Natural killer cell (primary cell): Measurements from ENCODE around the gene VDAC2. TPM values are rescaled to one million over a fixed set of nuclear protein-coding genes. Genes with fewer than 3 reads are reported as not detected.

Experiments
- ATAC-seq, 3 donors: fragments of 150-1000 bp in 2 of 3; fragments of 200-7000 bp in 1 of 3; cut with Tn5 transposase; 1 replicate in 1 of 3; 2 replicates in 2 of 3; pipeline ENCODE4 v1.10.0; 2021; ENCODE audit warnings: mild to moderate bottlenecking in 2 of 3, moderate library complexity in 2 of 3
- DNase-seq, 2 donors: peaks; one replicate each; pipeline versions ENCODE4 v3.0.0 to v3.0.0-alpha.2; 2013 to 2021; ENCODE audit warnings: mixed read lengths in 1 of 2
- H3K27ac ChIP-seq: one replicate; pipeline ENCODE4 v1.5.1; 2013; ENCODE audit warnings: mild to moderate bottlenecking, low read length
- H3K27me3 ChIP-seq: one replicate; pipeline ENCODE4 v1.6.1; 2013; ENCODE audit warnings: low read length; ENCODE audit not compliant: control insufficient read depth, insufficient read depth
- H3K36me3 ChIP-seq: one replicate; pipeline ENCODE4 v1.6.1; 2013; ENCODE audit warnings: low read length; ENCODE audit not compliant: control insufficient read depth, insufficient read depth
- H3K4me1 ChIP-seq: one replicate; pipeline ENCODE4 v1.6.1; 2013; ENCODE audit warnings: low read length; ENCODE audit not compliant: control insufficient read depth, insufficient read depth
- H3K4me3 ChIP-seq: one replicate; pipeline ENCODE4 v1.5.1; 2013; ENCODE audit warnings: low read length
- H3K9me3 ChIP-seq: one replicate; pipeline ENCODE4 v1.6.1; 2013; ENCODE audit warnings: low read length; ENCODE audit not compliant: control insufficient read depth, insufficient read depth
- H3K27ac Mint-ChIP-seq, 2 donors: one replicate each; pipeline ENCODE4 v1.8.0; 2022; ENCODE audit warnings: mild to moderate bottlenecking in 2 of 2, mixed read lengths in 2 of 2, moderate library complexity in 1 of 2
- H3K27me3 Mint-ChIP-seq, 2 donors: one replicate each; pipeline ENCODE4 v1.8.0; 2022; ENCODE audit warnings: low read depth in 2 of 2, mixed read lengths in 2 of 2
- H3K36me3 Mint-ChIP-seq: one replicate; pipeline ENCODE4 v1.8.0; 2022; ENCODE audit warnings: mixed read lengths
- H3K4me1 Mint-ChIP-seq, 2 donors: one replicate each; pipeline ENCODE4 v1.8.0; 2022; ENCODE audit warnings: mixed read lengths in 2 of 2
- H3K4me3 Mint-ChIP-seq: one replicate; pipeline ENCODE4 v1.8.0; 2022; ENCODE audit warnings: mild to moderate bottlenecking, moderate library complexity, mixed read lengths
- H3K9me3 Mint-ChIP-seq, 2 donors: one replicate each; pipeline ENCODE4 v1.8.0; 2022; ENCODE audit warnings: mixed read lengths in 2 of 2
- WGBS: methylation state at CpG from one replicate; pipeline ENCODE4 v1.1.7; 2013; ENCODE audit warnings: missing lambda C conversion rate; ENCODE audit not compliant: insufficient coverage; 5-methylcytosine and 5-hydroxymethylcytosine counted together
- intact Hi-C: fragments of 100-400 bp; cut with micrococcal nuclease; formaldehyde crosslinking; loops from one replicate; pipeline ENCODE4 v1.14.2; 2022
- total RNA-seq, 4 donors: library from RNA; stranded (reverse); fragments of 120-200 nt in 1 of 4; gene quantifications; one replicate each; pipeline versions ENCODE4 v1.2.3 to v1.2.4, GENCODE V29; 2013 to 2022
- TF ChIP-seq, protein P1 (sequence below): fragments of 200-600 bp; IDR thresholded peaks from one replicate; pipeline ENCODE4 v1.8.0; 2022; ENCODE audit warnings: antibody characterized with exemption

VDAC2 gene
- total RNA-seq, 3 donors from 2014 or later (not counting 1 experiment from before 2014, with no cell fraction given): 110 to 124 (median 117) TPM

DNA sequence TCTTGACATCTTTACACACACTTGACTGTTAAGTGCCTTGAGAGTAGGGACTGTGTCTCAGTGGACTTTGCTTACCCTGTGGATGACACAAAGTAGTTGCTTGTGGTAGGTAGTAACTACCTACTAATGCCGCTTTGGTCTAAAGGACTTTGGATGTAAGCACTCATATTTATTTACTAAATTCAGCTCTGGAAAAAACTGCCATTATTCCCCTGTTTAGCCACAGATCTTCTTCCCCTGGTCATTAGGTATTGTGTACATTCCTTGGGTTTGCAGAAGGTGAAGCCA is 2.8 kb upstream of the VDAC2 start:
- no peaks in the 10 kb centered on the region for H3K27me3 Mint-ChIP-seq

DNA sequence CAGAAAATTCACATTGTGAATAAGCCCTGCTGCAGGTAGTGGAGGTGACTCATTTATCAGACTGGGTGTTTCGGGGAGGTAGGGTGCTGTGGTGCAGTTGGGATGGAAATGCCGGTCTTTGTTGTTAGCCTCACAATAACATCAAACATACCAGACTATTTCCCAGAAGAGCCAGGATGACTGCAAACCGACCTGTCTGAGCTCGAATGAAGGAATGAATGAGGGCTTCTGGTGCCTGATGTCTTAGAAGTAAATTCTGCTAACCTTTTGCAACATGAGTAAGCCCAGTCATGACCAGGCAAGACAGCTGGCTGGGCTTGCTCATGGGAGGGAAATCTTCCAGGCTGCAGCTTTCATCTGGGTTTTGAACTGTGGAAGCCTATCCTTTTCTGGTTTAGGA is 2.4 kb upstream of the VDAC2 start:
- ATAC-seq (no peak), DNase-seq (no peak)
- TF ChIP-seq, protein P1, sequence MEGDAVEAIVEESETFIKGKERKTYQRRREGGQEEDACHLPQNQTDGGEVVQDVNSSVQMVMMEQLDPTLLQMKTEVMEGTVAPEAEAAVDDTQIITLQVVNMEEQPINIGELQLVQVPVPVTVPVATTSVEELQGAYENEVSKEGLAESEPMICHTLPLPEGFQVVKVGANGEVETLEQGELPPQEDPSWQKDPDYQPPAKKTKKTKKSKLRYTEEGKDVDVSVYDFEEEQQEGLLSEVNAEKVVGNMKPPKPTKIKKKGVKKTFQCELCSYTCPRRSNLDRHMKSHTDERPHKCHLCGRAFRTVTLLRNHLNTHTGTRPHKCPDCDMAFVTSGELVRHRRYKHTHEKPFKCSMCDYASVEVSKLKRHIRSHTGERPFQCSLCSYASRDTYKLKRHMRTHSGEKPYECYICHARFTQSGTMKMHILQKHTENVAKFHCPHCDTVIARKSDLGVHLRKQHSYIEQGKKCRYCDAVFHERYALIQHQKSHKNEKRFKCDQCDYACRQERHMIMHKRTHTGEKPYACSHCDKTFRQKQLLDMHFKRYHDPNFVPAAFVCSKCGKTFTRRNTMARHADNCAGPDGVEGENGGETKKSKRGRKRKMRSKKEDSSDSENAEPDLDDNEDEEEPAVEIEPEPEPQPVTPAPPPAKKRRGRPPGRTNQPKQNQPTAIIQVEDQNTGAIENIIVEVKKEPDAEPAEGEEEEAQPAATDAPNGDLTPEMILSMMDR: no peak
- H3K27ac Mint-ChIP-seq: peak overlapping the region; percentile 31 to 56
- H3K27me3 ChIP-seq: no peaks in the 10 kb centered on the region
- peaks cover 9% of the 10 kb centered on the region for H3K36me3 ChIP-seq
- peaks cover 18% of the 10 kb centered on the region for H3K4me1 ChIP-seq
- no peaks in the 10 kb centered on the region for H3K9me3 ChIP-seq
- H3K9me3 Mint-ChIP-seq: no peaks in the 10 kb centered on the region
- no peak overlapping the region for H3K4me3 ChIP-seq
- H3K27ac ChIP-seq: no peak overlapping the region
- 91% methylated on average over 2 of the region's 4 CpGs for WGBS
- no peaks in the 10 kb centered on the region for H3K27me3 Mint-ChIP-seq
- peaks cover 16 to 24% of the 10 kb centered on the region in 2 donors for H3K4me1 Mint-ChIP-seq
- H3K36me3 Mint-ChIP-seq: no peaks in the 10 kb centered on the region
- H3K4me3 Mint-ChIP-seq: peak overlapping the region; percentile 49
- intact Hi-C loops: no loop called here

More for the DNA sequence above, 2.8 kb upstream of the VDAC2 start:
- H3K4me3 Mint-ChIP-seq: peak overlapping the region; percentile 49
- no peak overlapping the region for H3K27ac ChIP-seq
- H3K36me3 ChIP-seq: peaks cover 6% of the 10 kb centered on the region
- no peaks in the 10 kb centered on the region for H3K9me3 Mint-ChIP-seq
- H3K9me3 ChIP-seq: no peaks in the 10 kb centered on the region
- ATAC-seq (no peak), DNase-seq (no peak)
- H3K4me1 Mint-ChIP-seq: peaks cover 16 to 23% of the 10 kb centered on the region in 2 donors
- H3K4me1 ChIP-seq: peaks cover 18% of the 10 kb centered on the region
- intact Hi-C loops: no loop called here
- no peaks in the 10 kb centered on the region for H3K27me3 ChIP-seq
- no peak overlapping the region for H3K4me3 ChIP-seq
- TF ChIP-seq, protein P1: no peak
- no peaks in the 10 kb centered on the region for H3K36me3 Mint-ChIP-seq
- peak overlapping the region in 1 of 2 donors; percentile 56 for H3K27ac Mint-ChIP-seq
- WGBS: no CpG with 5 or more reads among the region's 1 CpG

DNA sequence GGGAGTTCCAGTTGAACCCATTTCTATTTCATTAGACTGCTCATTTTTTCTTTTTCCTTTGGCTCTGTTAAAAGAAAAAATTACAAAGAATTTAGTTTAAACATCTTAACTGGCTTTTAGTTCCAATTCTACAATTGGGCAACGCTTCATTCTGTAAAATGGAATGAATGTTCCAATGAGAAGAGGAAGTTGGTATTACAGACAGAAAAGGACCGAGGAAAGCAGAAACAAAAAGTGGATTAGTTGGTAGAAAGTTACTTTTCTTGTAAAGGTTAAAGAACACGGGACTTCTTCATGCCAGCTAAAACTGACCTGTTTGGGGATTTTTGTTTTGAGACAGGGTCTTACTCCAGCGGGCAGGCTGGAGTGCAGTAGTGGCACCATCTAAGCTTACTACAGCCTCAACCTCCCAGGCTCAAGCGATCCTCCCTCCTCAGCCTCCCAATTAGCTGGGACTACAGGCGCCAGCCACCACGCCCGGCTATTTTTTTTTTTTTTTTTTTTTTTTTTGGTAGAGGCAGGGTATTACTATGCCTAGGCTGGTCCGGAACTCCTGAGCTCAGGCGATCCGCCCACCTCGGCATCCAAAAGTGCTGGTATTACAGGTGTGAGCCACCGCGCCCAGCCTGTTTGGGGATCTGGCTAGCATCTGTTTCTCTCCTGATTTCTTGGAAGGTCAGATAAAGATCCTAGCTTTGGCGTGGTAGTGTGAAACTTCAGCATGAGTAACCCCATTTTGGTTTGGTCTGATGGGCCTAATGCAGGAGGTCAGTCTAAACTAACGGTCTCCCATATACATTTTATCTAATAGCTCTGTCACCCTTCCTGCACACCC is 1.3 kb upstream of the VDAC2 start:
- WGBS: 79% methylated on average over 12 of the region's 16 CpGs
- no peaks in the 10 kb centered on the region for H3K9me3 Mint-ChIP-seq

More for the DNA sequence above, 1.3 kb upstream of the VDAC2 start:
- Histone ChIP-seq H3K36me3 (peaks cover 18% of the 10 kb centered on the region), H3K9me3 (no peaks in the 10 kb centered on the region), H3K27ac (peak overlapping the region; percentile 100), H3K4me1 (peaks cover 18% of the 10 kb centered on the region), H3K4me3 (peak overlapping the region; percentile 97), H3K27me3 (no peaks in the 10 kb centered on the region)
- Mint-ChIP-seq H3K4me3 (peak overlapping the region; percentile 100), H3K36me3 (no peaks in the 10 kb centered on the region), H3K27ac (peak overlapping the region; percentile 95 to 99), H3K27me3 (no peaks in the 10 kb centered on the region), H3K4me1 (peaks cover 16 to 28% of the 10 kb centered on the region in 2 donors)
- TF ChIP-seq, protein P1: no peak
- no peak for DNase-seq
- ATAC-seq: no peak
- intact Hi-C loops: no loop called here
